Liver (tissue), 9 donors: Measurements from ENCODE around the gene ZC3HAV1. TPM values are rescaled to one million over a fixed set of nuclear protein-coding genes. Genes with fewer than 3 reads are reported as not detected.
A peak's percentile ranks its signal among the peaks of the same experiment; 100 is the strongest.

Experiments
- DNase-seq: peaks from one replicate; pipeline ENCODE4 v3.0.0-alpha.2; 2017; ENCODE audit warnings: low spot score
- H3K27ac ChIP-seq, 2 donors: one replicate each; pipeline ENCODE4 v1.7.0; 2013; ENCODE audit warnings: inconsistent platforms in 2 of 2, low read length in 2 of 2, control low read depth in 1 of 2, low read depth in 1 of 2, mild to moderate bottlenecking in 1 of 2
- H3K27me3 ChIP-seq, 4 donors: one replicate each; pipeline versions ENCODE4 v1.6.1 to v1.7.0; 2013; ENCODE audit warnings: low read length in 3 of 4, inconsistent platforms in 1 of 4, mild to moderate bottlenecking in 1 of 4, moderate library complexity in 1 of 4; ENCODE audit not compliant: control insufficient read depth in 4 of 4, insufficient read depth in 4 of 4
- H3K36me3 ChIP-seq, 4 donors: one replicate each; pipeline versions ENCODE4 v1.6.1 to v1.7.0; 2013; ENCODE audit warnings: low read length in 3 of 4, mild to moderate bottlenecking in 3 of 4, low read depth in 1 of 4, moderate library complexity in 1 of 4; ENCODE audit not compliant: control insufficient read depth in 4 of 4, insufficient read depth in 3 of 4
- H3K4me1 ChIP-seq, 4 donors: one replicate each; pipeline versions ENCODE4 v1.6.1 to v1.7.0; 2013; ENCODE audit warnings: low read length in 3 of 4, mild to moderate bottlenecking in 3 of 4, moderate library complexity in 1 of 4; ENCODE audit not compliant: control insufficient read depth in 4 of 4, insufficient read depth in 4 of 4
- H3K4me3 ChIP-seq, 3 donors: one replicate each; pipeline versions ENCODE4 v1.6.1 to v1.7.0; 2013; ENCODE audit warnings: low read length in 3 of 3, control low read depth in 1 of 3, low read depth in 1 of 3, mild to moderate bottlenecking in 1 of 3
- H3K9ac ChIP-seq, 2 donors: one replicate each; pipeline ENCODE4 v1.7.0; 2013; ENCODE audit warnings: low read length in 2 of 2, mild to moderate bottlenecking in 2 of 2, moderate library complexity in 2 of 2, control low read depth in 1 of 2, low read depth in 1 of 2
- H3K9me3 ChIP-seq, 4 donors: one replicate each; pipeline versions ENCODE4 v1.6.1 to v1.7.0; 2013; ENCODE audit warnings: low read length in 3 of 4; ENCODE audit not compliant: control insufficient read depth in 4 of 4
- EGR1 ChIP-seq, 2 donors: IDR thresholded peaks; 2 replicates each; pipeline ENCODE4 v1.6.1; 2016 to 2018; ENCODE audit warnings: antibody characterized with exemption in 2 of 2, low read depth in 2 of 2
- FOXA1 ChIP-seq: IDR thresholded peaks from 2 replicates; pipeline ENCODE4 v1.6.1; 2016; ENCODE audit warnings: antibody characterized with exemption
- FOXA2 ChIP-seq: IDR thresholded peaks from 2 replicates; pipeline ENCODE4 v1.6.1; 2016; ENCODE audit warnings: antibody characterized with exemption
- GABPA ChIP-seq, 2 donors: IDR thresholded peaks in 1 of 2; conservative IDR thresholded peaks in 1 of 2; 2 replicates each; pipeline ENCODE4 v1.6.1; 2016; ENCODE audit warnings: antibody characterized with exemption in 2 of 2, mild to moderate bottlenecking in 1 of 2, moderate library complexity in 1 of 2
- HNF4A ChIP-seq, 2 donors: conservative IDR thresholded peaks; 2 replicates each; pipeline ENCODE4 v1.6.1; 2016; ENCODE audit warnings: antibody characterized with exemption in 2 of 2, mild to moderate bottlenecking in 2 of 2
- HNF4G ChIP-seq: IDR thresholded peaks from 2 replicates; pipeline ENCODE4 v1.6.1; 2016; ENCODE audit warnings: antibody characterized with exemption
- JUND ChIP-seq, 2 donors: IDR thresholded peaks; 2 replicates each; pipeline ENCODE4 v1.6.1; 2016; ENCODE audit warnings: antibody characterized with exemption in 2 of 2
- NR2F2 ChIP-seq: IDR thresholded peaks from 2 replicates; pipeline ENCODE4 v1.6.1; 2016; ENCODE audit warnings: antibody characterized with exemption
- RAD21 ChIP-seq, 2 donors: IDR thresholded peaks; 2 replicates each; pipeline ENCODE4 v1.6.1; 2016; ENCODE audit warnings: antibody characterized with exemption in 2 of 2, mild to moderate bottlenecking in 2 of 2
- RXRA ChIP-seq, 2 donors: IDR thresholded peaks; 2 replicates each; pipeline ENCODE4 v1.6.1; 2017 to 2018; ENCODE audit warnings: antibody characterized with exemption in 2 of 2, mild to moderate bottlenecking in 1 of 2
- SP1 ChIP-seq: IDR thresholded peaks from 2 replicates; pipeline ENCODE4 v1.6.1; 2018; ENCODE audit warnings: antibody characterized with exemption, mild to moderate bottlenecking
- TAF1 ChIP-seq: conservative IDR thresholded peaks from 2 replicates; pipeline ENCODE4 v1.6.1; 2016; ENCODE audit warnings: antibody characterized with exemption, mild to moderate bottlenecking
- YY1 ChIP-seq: IDR thresholded peaks from 2 replicates; pipeline ENCODE4 v1.6.1; 2016; ENCODE audit warnings: antibody characterized with exemption, mild to moderate bottlenecking
- WGBS: extraction: QIAGEN DNeasy Blood & Tissue Kit; methylation state at CpG from one replicate; pipeline ENCODE4 v1.1.7; 2013; 5-methylcytosine and 5-hydroxymethylcytosine counted together
- polyA plus RNA-seq, 2 donors: library from polyadenylated mRNA; stranded (reverse) in 1 of 2; unstranded in 1 of 2; fragments of 200-250 nt in 1 of 2; fragments of >200 nt in 1 of 2; fragmentation: Nextera tagmentation in 1 of 2; extraction: Ambion mirVana in 1 of 2; gene quantifications; one replicate each; pipeline versions ENCODE4 v1.2.1 to v1.2.3, GENCODE V29; 2013 to 2015
- total RNA-seq, 2 donors: library from RNA; depleted of rRNA; stranded (reverse); fragments of >200 nt; gene quantifications; one replicate each; pipeline ENCODE4 v1.2.3, GENCODE V29; 2014
- TF ChIP-seq, protein P1 (sequence below): fragments of 150-350 bp; IDR thresholded peaks from 2 replicates; pipeline ENCODE4 v1.5.1; 2017; ENCODE audit warnings: improper control_type of control experiment, low read depth, low read length; ENCODE audit not compliant: missing input control
- TF ChIP-seq, protein P2 (sequence below): IDR thresholded peaks from 2 replicates; pipeline ENCODE4 v1.6.1; 2016; ENCODE audit warnings: antibody characterized with exemption
- TF ChIP-seq, protein P3 (sequence below): IDR thresholded peaks from 2 replicates; pipeline ENCODE4 v1.6.1; 2016; ENCODE audit warnings: antibody characterized with exemption
- TF ChIP-seq, protein P4 (sequence below): IDR thresholded peaks from 2 replicates; pipeline ENCODE4 v1.6.1; 2016; ENCODE audit warnings: antibody characterized with exemption
- TF ChIP-seq, protein P5 (sequence below): IDR thresholded peaks from 2 replicates; pipeline ENCODE4 v1.6.1; 2016; ENCODE audit warnings: antibody characterized with exemption, mild to moderate bottlenecking
- donor health status: healthy.
- donor health status: healthy.
- donor health status: healthy.
- donor health status: healthy.
- donor health status: healthy.

ZC3HAV1 gene
- total and polyA plus RNA-seq, 4 donors = 6.6 to 40.5 (median 16.5) TPM

DNA sequence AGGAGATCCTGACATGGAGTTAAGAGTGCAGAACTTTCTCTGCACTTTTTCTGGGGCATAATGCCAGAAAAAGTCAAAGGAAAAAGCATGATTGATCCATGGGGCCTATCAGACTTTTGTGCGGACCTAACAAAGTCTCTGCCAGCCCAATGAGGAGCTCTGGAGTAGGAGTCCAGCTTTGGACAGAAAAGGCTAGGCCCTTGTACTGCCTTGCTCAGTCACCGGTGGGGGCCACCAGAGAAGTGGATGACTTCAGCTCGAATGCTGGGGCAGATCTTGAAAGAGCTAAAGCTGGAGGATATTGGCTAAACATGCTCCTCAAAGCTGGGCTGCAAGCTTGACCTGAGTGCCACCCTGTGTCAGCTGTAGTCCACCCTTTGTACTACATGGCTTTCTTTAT lies 2.8 kb upstream of the ZC3HAV1 start:
- no peak overlapping the region for H3K4me3 ChIP-seq
- no peak overlapping the region for H3K9ac ChIP-seq
- H3K4me1 ChIP-seq = peaks cover 0 to 9% (median 4%) of the 10 kb centered on the region in 4 donors
- no peaks in the 10 kb centered on the region for H3K9me3 ChIP-seq
- no peak for TF ChIP-seq RXRA (IDR thresholded peaks at IDR 0.05)
- TF ChIP-seq, protein P1, sequence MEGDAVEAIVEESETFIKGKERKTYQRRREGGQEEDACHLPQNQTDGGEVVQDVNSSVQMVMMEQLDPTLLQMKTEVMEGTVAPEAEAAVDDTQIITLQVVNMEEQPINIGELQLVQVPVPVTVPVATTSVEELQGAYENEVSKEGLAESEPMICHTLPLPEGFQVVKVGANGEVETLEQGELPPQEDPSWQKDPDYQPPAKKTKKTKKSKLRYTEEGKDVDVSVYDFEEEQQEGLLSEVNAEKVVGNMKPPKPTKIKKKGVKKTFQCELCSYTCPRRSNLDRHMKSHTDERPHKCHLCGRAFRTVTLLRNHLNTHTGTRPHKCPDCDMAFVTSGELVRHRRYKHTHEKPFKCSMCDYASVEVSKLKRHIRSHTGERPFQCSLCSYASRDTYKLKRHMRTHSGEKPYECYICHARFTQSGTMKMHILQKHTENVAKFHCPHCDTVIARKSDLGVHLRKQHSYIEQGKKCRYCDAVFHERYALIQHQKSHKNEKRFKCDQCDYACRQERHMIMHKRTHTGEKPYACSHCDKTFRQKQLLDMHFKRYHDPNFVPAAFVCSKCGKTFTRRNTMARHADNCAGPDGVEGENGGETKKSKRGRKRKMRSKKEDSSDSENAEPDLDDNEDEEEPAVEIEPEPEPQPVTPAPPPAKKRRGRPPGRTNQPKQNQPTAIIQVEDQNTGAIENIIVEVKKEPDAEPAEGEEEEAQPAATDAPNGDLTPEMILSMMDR = no peak
- no peak for TF ChIP-seq NR2F2
- TF ChIP-seq RAD21 (IDR thresholded peaks at IDR 0.05) = no peak
- TF ChIP-seq SP1 = no peak
- TF ChIP-seq FOXA2 = no peak
- TF ChIP-seq, protein P2, sequence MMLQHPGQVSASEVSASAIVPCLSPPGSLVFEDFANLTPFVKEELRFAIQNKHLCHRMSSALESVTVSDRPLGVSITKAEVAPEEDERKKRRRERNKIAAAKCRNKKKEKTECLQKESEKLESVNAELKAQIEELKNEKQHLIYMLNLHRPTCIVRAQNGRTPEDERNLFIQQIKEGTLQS = no peak
- no peak for TF ChIP-seq FOXA1
- TF ChIP-seq HNF4G = no peak
- no peak for TF ChIP-seq HNF4A (conservative IDR thresholded peaks at IDR 0.05)
- no peak for TF ChIP-seq EGR1 (IDR thresholded peaks at IDR 0.05; ENCODE audit: low read depth in 2 of 2)
- TF ChIP-seq YY1 = no peak
- TF ChIP-seq, protein P3, sequence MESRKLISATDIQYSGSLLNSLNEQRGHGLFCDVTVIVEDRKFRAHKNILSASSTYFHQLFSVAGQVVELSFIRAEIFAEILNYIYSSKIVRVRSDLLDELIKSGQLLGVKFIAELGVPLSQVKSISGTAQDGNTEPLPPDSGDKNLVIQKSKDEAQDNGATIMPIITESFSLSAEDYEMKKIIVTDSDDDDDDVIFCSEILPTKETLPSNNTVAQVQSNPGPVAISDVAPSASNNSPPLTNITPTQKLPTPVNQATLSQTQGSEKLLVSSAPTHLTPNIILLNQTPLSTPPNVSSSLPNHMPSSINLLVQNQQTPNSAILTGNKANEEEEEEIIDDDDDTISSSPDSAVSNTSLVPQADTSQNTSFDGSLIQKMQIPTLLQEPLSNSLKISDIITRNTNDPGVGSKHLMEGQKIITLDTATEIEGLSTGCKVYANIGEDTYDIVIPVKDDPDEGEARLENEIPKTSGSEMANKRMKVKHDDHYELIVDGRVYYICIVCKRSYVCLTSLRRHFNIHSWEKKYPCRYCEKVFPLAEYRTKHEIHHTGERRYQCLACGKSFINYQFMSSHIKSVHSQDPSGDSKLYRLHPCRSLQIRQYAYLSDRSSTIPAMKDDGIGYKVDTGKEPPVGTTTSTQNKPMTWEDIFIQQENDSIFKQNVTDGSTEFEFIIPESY = no peak
- TF ChIP-seq JUND (IDR thresholded peaks at IDR 0.05) = no peak
- DNase-seq = no peak
- H3K36me3 ChIP-seq = no peaks in the 10 kb centered on the region
- H3K27ac ChIP-seq = peak overlapping the region in 1 of 2 donors; percentile 33
- H3K27me3 ChIP-seq = no peaks in the 10 kb centered on the region
- WGBS = 95% methylated on average over 3 of the region's 3 CpGs

DNA sequence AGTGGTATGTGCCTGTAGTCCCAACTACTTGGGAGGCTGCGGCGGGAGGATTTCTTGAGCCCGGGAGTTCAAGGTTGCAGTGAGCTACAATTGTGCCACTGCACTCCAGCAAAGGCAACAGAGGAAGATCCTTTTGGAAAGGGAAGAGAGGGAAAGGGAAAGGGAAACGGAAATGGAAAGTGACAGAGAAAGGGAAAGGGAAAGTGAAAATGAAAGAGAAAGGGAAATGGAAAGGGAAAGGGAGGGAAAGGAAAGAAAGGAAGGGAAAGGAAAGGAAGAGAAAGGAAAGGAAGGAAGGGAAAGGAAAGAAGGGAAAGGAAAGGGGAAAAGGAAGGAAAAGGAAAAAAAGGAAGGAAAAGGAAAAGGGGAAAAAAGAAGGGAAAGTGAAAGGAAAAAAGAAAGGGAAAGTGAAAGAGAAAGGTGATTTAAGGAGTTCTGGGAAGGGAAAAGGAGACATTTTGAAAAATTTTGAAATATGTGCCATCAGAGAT lies 2.3 kb upstream of the ZC3HAV1 start:
- Histone ChIP-seq H3K4me1 (peaks cover 0 to 9% (median 4%) of the 10 kb centered on the region in 4 donors), H3K9me3 (no peaks in the 10 kb centered on the region), H3K4me3 (no peak overlapping the region), H3K9ac (no peak overlapping the region), H3K27ac (peak overlapping the region in 1 of 2 donors; percentile 33), H3K36me3 (no peaks in the 10 kb centered on the region), H3K27me3 (no peaks in the 10 kb centered on the region)
- WGBS = 96% methylated on average over 4 of the region's 4 CpGs
- no peak for TF ChIP-seq HNF4G
- DNase-seq = no peak

DNA sequence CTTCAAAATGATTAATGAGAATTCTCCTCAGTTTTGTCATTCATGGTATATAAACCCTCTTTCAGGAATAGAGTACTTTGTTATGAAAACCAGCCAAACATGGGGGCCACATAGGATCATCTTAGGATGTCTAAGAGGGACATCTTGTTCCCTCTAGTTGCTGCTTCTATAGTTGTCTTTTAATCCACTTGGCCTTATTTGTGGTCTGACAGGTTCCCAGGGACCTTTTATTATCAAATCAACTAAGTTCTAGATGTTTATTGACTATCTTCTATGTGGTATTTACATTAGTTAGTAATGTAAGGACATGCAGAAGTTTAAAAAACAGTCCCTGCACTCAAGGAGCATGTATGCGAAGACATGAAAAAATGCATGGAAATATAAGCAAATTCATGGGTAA lies 1.6 kb upstream of the ZC3HAV1 start:
- Histone ChIP-seq H3K36me3 (no peaks in the 10 kb centered on the region), H3K9me3 (no peaks in the 10 kb centered on the region), H3K9ac (no peak overlapping the region), H3K27ac (no peak overlapping the region), H3K27me3 (no peaks in the 10 kb centered on the region), H3K4me1 (peaks cover 0 to 9% (median 5%) of the 10 kb centered on the region in 4 donors), H3K4me3 (no peak overlapping the region)
- DNase-seq = no peak
- WGBS = 99% methylated on average over 1 of the region's 1 CpG
- TF ChIP-seq, protein P4, sequence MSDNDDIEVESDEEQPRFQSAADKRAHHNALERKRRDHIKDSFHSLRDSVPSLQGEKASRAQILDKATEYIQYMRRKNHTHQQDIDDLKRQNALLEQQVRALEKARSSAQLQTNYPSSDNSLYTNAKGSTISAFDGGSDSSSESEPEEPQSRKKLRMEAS = no peak
- TF ChIP-seq EGR1 (IDR thresholded peaks at IDR 0.05; ENCODE audit: low read depth in 2 of 2) (no peak), GABPA (IDR thresholded peaks at IDR 0.05 in 1 of 2, conservative IDR thresholded peaks at IDR 0.05 in 1 of 2) (no peak), TAF1 (no peak), FOXA1 (no peak), HNF4A (conservative IDR thresholded peaks at IDR 0.05) (no peak), FOXA2 (no peak)
- TF ChIP-seq, protein P2 = no peak
- TF ChIP-seq, protein P5, sequence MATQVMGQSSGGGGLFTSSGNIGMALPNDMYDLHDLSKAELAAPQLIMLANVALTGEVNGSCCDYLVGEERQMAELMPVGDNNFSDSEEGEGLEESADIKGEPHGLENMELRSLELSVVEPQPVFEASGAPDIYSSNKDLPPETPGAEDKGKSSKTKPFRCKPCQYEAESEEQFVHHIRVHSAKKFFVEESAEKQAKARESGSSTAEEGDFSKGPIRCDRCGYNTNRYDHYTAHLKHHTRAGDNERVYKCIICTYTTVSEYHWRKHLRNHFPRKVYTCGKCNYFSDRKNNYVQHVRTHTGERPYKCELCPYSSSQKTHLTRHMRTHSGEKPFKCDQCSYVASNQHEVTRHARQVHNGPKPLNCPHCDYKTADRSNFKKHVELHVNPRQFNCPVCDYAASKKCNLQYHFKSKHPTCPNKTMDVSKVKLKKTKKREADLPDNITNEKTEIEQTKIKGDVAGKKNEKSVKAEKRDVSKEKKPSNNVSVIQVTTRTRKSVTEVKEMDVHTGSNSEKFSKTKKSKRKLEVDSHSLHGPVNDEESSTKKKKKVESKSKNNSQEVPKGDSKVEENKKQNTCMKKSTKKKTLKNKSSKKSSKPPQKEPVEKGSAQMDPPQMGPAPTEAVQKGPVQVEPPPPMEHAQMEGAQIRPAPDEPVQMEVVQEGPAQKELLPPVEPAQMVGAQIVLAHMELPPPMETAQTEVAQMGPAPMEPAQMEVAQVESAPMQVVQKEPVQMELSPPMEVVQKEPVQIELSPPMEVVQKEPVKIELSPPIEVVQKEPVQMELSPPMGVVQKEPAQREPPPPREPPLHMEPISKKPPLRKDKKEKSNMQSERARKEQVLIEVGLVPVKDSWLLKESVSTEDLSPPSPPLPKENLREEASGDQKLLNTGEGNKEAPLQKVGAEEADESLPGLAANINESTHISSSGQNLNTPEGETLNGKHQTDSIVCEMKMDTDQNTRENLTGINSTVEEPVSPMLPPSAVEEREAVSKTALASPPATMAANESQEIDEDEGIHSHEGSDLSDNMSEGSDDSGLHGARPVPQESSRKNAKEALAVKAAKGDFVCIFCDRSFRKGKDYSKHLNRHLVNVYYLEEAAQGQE = no peak
- TF ChIP-seq, protein P1 = no peak
